Neural progenitor cell (in vitro differentiated cells): ENCODE data around the gene PRM2.

ENCODE experiments used
- EZH2 ChIP-seq: fragments of 200-600 bp; sonication (generic); IDR thresholded peaks from 2 replicates; pipeline ENCODE4 v1.6.1; 2017; ENCODE audit warnings: antibody characterized with exemption, mild to moderate bottlenecking, moderate library complexity
- TF ChIP-seq, protein P1 (sequence below): fragments of 200-600 bp; sonication (generic); IDR thresholded peaks from 2 replicates; pipeline ENCODE4 v1.5.1; 2017; ENCODE audit warnings: antibody characterized with exemption, mild to moderate bottlenecking

DNA sequence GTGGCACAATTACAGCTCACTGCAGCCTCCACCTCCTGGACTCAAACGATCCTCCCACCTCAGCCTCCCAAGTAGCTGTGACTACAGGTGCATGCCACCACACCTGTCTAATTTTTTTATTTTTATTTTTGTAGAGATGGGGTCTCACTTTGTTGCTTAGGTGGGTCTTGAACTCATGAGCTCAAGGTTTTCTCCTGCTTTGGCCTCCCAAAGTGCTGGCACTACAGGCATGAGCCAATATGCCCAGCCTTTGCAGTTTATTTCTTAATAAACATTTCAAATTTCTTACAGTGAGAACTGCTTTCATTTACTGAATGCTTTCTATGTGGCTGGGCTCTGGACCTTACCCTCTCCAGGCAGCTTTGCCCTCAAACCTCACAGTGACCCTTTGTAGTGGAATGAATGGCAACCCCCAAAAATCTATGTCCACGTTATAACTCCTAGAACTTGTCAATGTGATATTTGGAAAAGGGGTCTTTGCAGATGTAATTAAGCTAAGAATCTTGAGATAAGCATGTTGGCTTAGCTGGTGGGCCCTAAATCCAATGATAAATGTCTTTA is 5.6 kb downstream of the PRM2 start:
- no peak for TF ChIP-seq EZH2
- TF ChIP-seq, protein P1, sequence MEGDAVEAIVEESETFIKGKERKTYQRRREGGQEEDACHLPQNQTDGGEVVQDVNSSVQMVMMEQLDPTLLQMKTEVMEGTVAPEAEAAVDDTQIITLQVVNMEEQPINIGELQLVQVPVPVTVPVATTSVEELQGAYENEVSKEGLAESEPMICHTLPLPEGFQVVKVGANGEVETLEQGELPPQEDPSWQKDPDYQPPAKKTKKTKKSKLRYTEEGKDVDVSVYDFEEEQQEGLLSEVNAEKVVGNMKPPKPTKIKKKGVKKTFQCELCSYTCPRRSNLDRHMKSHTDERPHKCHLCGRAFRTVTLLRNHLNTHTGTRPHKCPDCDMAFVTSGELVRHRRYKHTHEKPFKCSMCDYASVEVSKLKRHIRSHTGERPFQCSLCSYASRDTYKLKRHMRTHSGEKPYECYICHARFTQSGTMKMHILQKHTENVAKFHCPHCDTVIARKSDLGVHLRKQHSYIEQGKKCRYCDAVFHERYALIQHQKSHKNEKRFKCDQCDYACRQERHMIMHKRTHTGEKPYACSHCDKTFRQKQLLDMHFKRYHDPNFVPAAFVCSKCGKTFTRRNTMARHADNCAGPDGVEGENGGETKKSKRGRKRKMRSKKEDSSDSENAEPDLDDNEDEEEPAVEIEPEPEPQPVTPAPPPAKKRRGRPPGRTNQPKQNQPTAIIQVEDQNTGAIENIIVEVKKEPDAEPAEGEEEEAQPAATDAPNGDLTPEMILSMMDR = no peak
